Measurements from ENCODE around the gene FCRL1. TPM values are rescaled to one million over a fixed set of nuclear protein-coding genes. Genes with fewer than 3 reads are reported as not detected.

FCRL1 gene
- total and polyA plus RNA-seq, 2 of the 13 experiments (the other 11 are each of a cell fraction or from before 2014, with no cell fraction given), result not detected

DNA sequence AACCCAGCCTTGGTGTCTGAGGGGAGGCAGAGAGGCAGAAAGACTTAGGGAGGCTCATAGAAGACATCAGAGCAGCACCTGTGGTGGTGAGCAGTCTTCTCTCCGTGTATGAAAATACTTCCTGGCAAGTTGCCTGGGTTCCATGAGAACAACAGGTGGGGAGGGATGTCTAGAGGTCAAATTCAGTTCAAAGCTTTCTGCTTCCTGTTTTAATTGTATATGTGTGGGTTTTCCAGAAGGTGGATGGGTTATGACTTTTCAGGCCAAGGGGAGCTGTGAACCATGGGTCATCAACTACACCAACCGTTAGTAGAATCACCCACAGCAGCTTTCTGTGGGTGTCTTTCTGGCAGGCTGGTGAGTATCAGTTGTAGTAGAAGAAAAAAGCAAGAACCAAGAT lies 38.9 kb downstream of the FCRL1 start:
- FAIRE-seq (no peak), DNase-seq (ENCODE audit: low spot score) (no peak), ATAC-seq (no peak)
- H3K4me3 ChIP-seq (replicated peaks in 1 of 3; ENCODE audit: insufficient read depth in 1 of 3, low read depth in 2 of 3, low read length in 3 of 3), result no peak overlapping the region
- no peak for TF ChIP-seq LCORL (IDR thresholded peaks at IDR 0.05)
- no peak for TF ChIP-seq LCORL (CRISPR knock-in tag; IDR thresholded peaks at IDR 0.05)
- TF ChIP-seq, protein P1, sequence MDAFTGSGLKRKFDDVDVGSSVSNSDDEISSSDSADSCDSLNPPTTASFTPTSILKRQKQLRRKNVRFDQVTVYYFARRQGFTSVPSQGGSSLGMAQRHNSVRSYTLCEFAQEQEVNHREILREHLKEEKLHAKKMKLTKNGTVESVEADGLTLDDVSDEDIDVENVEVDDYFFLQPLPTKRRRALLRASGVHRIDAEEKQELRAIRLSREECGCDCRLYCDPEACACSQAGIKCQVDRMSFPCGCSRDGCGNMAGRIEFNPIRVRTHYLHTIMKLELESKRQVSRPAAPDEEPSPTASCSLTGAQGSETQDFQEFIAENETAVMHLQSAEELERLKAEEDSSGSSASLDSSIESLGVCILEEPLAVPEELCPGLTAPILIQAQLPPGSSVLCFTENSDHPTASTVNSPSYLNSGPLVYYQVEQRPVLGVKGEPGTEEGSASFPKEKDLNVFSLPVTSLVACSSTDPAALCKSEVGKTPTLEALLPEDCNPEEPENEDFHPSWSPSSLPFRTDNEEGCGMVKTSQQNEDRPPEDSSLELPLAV (CRISPR knock-in tag; conservative IDR thresholded peaks at IDR 0.05; ENCODE audit: low read depth), result no peak
- no peak overlapping the region for H3K27ac ChIP-seq (ENCODE audit: extremely low read length, insufficient read depth, low read length)
- no peaks in the 10 kb centered on the region for H3K27me3 ChIP-seq (ENCODE audit: control insufficient read depth in 1 of 2, insufficient read depth in 2 of 2, low read length in 2 of 2)
- ChIA-PET POLR2A (no interaction called here), CTCF (ENCODE audit: low intra/inter-chr PET ratio, low total read pairs) (no interaction called here)
- in situ Hi-C loops (cut with HindIII; ENCODE audit: extremely low pct_ligation_motif_present, low pct_unique_long_range_greater_than_20kb) (no loop called here), intact Hi-C loops (cut with micrococcal nuclease; ENCODE audit: unreplicated experiment) (no loop called here)
- H2AFZ ChIP-seq (ENCODE audit: low read length), result no peak overlapping the region
- BruUV-seq (replicated peaks), result no TSS peak
- no peaks in the 10 kb centered on the region for H3K4me1 ChIP-seq (ENCODE audit: insufficient read depth, low read length)
- no peak overlapping the region for H3K9ac ChIP-seq (ENCODE audit: insufficient read depth, low read depth, low read length)
- H4K20me1 ChIP-seq (ENCODE audit: insufficient read depth, low read length), result no peaks in the 10 kb centered on the region
- H3K79me2 ChIP-seq (ENCODE audit: insufficient read depth, low read length), result no peaks in the 10 kb centered on the region
- WGBS (ENCODE audit: low lambda C conversion rate), result 0% methylated on average over 2 of the region's 2 CpGs
- H3K36me3 ChIP-seq (replicated peaks in 1 of 2; ENCODE audit: control insufficient read depth in 1 of 2, insufficient read depth in 2 of 2, low read length in 2 of 2), result no peaks in the 10 kb centered on the region
- H3K9me3 ChIP-seq (ENCODE audit: low read length), result no peaks in the 10 kb centered on the region
- H3K4me2 ChIP-seq (ENCODE audit: low read depth, low read length), result no peak overlapping the region

DNA sequence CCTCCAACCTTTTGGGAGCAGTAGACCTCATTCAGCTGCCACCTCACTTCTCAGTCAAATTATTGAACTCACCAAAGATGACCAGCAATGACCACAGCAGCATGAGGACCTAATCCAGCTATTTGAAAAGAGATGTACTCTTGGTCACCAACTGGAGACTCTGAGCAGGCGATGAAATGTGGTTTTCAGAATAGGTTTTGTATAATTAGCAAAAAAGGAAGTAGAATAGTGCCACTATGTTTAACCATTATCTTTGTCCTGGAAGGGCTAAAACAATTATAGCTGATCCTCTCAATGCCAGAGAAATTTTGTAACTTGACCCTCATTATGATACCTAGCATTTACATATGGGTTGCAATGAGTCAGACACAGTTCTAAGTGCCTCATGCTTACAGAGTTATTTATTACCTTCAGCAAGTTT lies 42.9 kb downstream of the FCRL1 start, which contains the start of gene FCRL2:
FCRL2 (minus strand) TSS at position 162 of the 421 bp plus-strand sequence; CDS start at position 103, 59 bp downstream.
- Histone ChIP-seq H3K36me3 (replicated peaks in 1 of 2; ENCODE audit: control insufficient read depth in 1 of 2, insufficient read depth in 2 of 2, low read length in 2 of 2) (no peaks in the 10 kb centered on the region), H3K79me2 (ENCODE audit: insufficient read depth, low read length) (no peaks in the 10 kb centered on the region), H2AFZ (ENCODE audit: low read length) (no peak within 1 kb of the TSS), H3K9ac (ENCODE audit: insufficient read depth, low read depth, low read length) (no peak within 1 kb of the TSS), H3K4me3 (replicated peaks in 1 of 3; ENCODE audit: insufficient read depth in 1 of 3, low read depth in 2 of 3, low read length in 3 of 3) (no peak within 1 kb of the TSS), H3K4me2 (ENCODE audit: low read depth, low read length) (no peak within 1 kb of the TSS), H3K4me1 (ENCODE audit: insufficient read depth, low read length) (no peaks in the 10 kb centered on the region), H3K9me3 (ENCODE audit: low read length) (no peaks in the 10 kb centered on the region), H4K20me1 (ENCODE audit: insufficient read depth, low read length) (no peaks in the 10 kb centered on the region), H3K27me3 (ENCODE audit: control insufficient read depth in 1 of 2, insufficient read depth in 2 of 2, low read length in 2 of 2) (no peaks in the 10 kb centered on the region), H3K27ac (ENCODE audit: extremely low read length, insufficient read depth, low read length) (no peak within 1 kb of the TSS)
- DNase-seq (ENCODE audit: low spot score) (no peak), FAIRE-seq (no peak), ATAC-seq (no peak)
- intact Hi-C loops (cut with micrococcal nuclease; ENCODE audit: unreplicated experiment) (no loop called here), in situ Hi-C loops (cut with HindIII; ENCODE audit: extremely low pct_ligation_motif_present, low pct_unique_long_range_greater_than_20kb) (no loop called here)
- ChIA-PET POLR2A (no interaction called here), CTCF (ENCODE audit: low intra/inter-chr PET ratio, low total read pairs) (no interaction called here)
- 12% methylated on average over 1 of the region's 1 CpG for WGBS (ENCODE audit: low lambda C conversion rate)
- no TSS peak for BruUV-seq (replicated peaks)
- no peak for TF ChIP-seq ZNF12 (CRISPR knock-in tag; IDR thresholded peaks at IDR 0.05)
- TF ChIP-seq ZNF33A (CRISPR knock-in tag; IDR thresholded peaks at IDR 0.05; ENCODE audit: borderline replicate concordance), result no peak
- TF ChIP-seq ZKSCAN8 (CRISPR knock-in tag; IDR thresholded peaks at IDR 0.05; ENCODE audit: borderline replicate concordance), result no peak
- TF ChIP-seq SP5 (CRISPR knock-in tag; IDR thresholded peaks at IDR 0.05; ENCODE audit: borderline replicate concordance, low read depth), result no peak
- TF ChIP-seq ZNF282 (IDR thresholded peaks at IDR 0.05; ENCODE audit: partially characterized antibody), result no peak
- TF ChIP-seq AKNA (CRISPR knock-in tag; IDR thresholded peaks at IDR 0.05; ENCODE audit: borderline replicate concordance), result no peak
- TF ChIP-seq RELA (CRISPR knock-in tag; IDR thresholded peaks at IDR 0.05), result no peak
- no peak for TF ChIP-seq HOXA5 (CRISPR knock-in tag; IDR thresholded peaks at IDR 0.05)

Data from HepG2 (cell line).